GM18868 (cell line): Measurements from ENCODE around the gene RBM11.

Experiments
- ATAC-seq: cut with Tn5 transposase; IDR thresholded peaks from one replicate; pipeline ENCODE4 v1.9.1; 2021; ENCODE audit warnings: mild to moderate bottlenecking, moderate library complexity; ENCODE audit not compliant: unreplicated experiment

The RBM11 gene

GRCh38 chr21:14270631-14271030 lies 54.7 kb downstream of the RBM11 start:
- no peak for ATAC-seq

- no peak for ATAC-seq
These were observed 55.1 kb downstream of the RBM11 start for GRCh38 chr21:14271053-14271452.

- no peak for ATAC-seq
These were observed 55.7 kb downstream of the RBM11 start for GRCh38 chr21:14271641-14272040.

GRCh38 chr21:14273736-14274538 lies 58.0 kb downstream of the RBM11 start:
- ATAC-seq: no peak

- ATAC-seq: no peak
These were observed 59.8 kb downstream of the RBM11 start for GRCh38 chr21:14275702-14276205.
